Measurements from ENCODE around the gene CLDN1.
A peak's percentile ranks its signal among the peaks of the same experiment; 100 is the strongest.
"Not testable (repeated sequence)": the region's sequence is repeated elsewhere in the genome, so short reads cannot be mapped to it uniquely, and the experiment has no call there.

The CLDN1 gene

DNA sequence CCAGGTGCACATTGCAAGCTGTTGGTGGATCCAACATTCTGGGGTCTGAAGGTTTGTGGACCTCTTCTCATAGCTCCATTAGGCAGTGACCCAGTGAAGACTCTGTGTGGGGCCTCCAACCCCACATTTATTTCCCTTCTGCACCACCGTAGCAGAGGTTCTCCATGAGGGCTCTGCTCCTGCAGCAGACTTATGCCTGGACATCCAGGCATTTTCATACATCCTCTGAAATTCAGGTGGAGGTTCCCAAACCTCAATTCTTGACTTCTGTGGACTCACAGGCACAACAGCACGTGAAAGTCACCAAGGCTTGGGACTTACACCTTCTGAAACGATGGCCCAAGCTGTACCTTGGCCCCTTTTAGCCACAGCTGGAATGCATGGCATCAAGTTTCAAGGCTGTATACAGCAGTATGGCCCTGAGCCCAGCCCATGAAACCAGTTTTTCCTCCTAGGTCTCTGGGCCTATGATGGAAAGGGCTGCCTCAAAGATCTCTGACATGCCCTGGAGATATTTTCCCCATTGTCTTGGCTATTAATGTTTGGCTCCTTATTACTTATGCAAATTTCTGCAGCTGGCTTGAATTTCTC is 30.2 kb downstream of the CLDN1 start:
- no peak for DNase-seq (ENCODE audit: low read depth in 2 of 2)

DNA sequence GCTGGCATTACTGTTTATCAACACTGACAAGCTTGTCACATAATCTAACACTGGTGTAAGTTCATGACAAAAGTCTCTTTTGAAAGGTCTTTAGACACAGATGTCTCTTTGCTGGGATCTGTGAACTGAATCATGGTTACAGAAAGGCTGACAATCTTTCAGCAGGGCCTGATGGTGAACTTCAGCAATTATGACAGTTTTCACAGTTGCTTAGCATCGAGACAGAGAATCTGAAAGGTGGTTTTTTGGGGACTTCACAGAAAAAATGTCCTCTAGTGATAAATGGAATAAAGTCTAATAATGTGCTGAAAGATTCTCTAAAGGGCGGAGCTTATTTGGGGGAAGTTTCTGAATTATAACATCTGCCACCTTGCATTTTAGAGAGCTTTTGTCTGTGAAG is 32.3 kb downstream of the CLDN1 start:
- DNase-seq (ENCODE audit: low read depth in 2 of 2): no peak

DNA sequence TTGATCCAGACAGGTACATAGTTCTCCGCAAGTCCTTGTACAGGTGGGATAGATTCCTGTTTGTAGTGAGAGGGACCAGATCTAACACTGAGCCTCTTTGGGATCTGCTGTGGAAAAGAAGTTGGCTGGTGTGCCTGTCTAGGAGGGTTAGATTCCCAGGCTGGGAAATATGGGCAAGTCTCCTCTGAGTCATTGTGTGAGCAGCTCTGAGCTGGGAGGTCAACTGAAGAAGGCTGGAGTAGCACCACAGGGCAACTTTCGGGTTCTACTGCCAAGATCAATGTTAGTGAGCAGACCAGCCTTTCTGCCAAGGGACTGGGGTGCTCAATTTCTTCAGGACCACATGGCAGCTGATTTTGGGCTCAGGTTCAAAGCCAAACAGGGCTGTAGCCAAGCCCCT is 33.4 kb downstream of the CLDN1 start:
- DNase-seq (ENCODE audit: low read depth in 2 of 2): no peak

DNA sequence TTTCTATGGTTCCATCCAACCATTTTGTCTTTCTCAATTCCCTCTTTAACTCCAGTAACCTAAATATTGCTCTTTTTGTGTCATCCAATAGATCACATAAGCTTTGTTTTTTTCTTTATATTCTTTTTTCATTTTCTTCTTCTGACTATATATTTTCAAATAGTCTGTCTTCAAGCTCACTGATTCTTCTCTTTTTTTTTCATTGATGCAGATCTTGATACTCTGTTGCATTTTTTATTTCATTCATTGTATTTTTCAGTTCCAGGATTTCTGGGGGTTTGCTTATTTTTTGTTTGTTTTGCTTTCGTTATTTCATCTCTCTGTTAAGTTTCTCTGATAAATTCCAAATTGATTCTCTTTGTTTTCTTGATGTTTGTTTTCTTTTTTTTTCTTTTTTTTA is 36.2 kb downstream of the CLDN1 start:
- no peak for DNase-seq (ENCODE audit: low read depth in 2 of 2)

DNA sequence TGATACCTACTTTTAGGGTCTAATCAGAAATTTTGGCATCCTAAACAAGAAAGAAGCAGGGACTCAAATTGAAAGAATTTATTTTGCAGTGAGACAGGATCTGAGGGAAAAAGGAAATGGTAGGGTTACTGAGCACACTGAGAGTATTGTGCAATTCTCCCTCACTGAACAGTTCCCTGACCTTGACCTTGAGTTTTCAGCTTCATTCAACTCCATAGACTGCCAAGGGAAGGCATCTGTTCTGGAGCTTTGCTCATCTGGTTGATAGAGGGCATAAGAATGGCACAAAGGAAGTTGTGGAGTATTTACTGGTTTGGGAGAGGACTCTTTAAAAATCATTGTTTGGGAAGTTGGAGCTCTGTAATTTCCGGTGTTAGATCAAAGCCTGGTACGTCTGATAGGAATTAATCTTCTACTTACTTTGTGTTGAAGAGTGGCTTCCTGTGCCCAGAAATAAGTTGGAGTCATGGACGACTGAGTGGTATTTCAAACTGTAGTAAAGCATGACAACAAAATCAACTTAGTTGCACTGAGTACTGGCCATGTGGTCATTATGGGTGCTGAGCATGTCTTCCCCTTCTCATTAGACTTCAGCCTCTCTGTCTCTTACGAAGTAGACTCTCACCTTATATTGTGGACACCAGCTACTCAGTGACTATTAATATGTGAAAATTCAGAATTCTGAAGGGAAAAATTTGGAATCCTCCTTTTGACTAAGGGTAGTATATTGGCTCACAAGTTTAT is 40.8 kb downstream of the CLDN1 start:
- no peak for DNase-seq (ENCODE audit: low read depth in 2 of 2)

DNA sequence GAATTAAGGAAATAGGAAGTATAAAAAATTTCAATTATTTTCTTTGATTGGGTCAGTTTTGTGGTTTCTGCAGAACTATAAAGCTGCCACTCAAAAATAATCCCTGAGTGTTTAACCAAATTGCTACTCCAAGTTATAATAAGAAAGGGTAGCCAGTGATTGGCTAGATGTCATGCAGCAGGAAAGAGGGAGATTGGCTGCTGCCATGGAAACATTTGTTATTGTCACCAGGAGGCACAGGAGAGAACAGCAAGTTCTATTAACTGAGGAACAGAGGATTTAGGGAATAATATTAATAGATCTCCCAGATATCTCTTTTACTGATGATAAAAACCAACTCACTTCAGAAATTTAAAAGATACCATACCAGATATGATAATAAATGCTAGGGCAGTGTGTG is 42.6 kb downstream of the CLDN1 start:
- DNase-seq (ENCODE audit: low read depth in 2 of 2): no peak

DNA sequence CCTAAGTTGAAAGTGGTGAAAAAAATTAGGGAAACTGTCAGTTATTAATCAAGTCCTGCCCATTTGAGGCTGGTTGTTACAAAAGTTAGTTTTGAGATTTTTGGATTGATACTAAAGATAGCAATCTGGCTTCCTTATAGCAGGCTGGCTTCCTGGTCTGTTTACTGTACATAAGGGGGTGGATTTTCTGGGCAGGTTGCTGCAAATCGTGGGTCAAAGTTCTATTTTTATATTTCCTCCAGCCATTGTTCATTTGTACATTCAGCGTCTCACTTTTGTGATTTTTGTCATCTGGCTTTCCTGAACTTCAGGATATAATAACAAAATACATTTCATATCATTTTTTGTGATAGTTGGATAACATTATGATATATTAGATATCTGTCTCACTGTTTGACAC is 49.5 kb downstream of the CLDN1 start:
- no peak for DNase-seq (ENCODE audit: low read depth in 2 of 2)

DNA sequence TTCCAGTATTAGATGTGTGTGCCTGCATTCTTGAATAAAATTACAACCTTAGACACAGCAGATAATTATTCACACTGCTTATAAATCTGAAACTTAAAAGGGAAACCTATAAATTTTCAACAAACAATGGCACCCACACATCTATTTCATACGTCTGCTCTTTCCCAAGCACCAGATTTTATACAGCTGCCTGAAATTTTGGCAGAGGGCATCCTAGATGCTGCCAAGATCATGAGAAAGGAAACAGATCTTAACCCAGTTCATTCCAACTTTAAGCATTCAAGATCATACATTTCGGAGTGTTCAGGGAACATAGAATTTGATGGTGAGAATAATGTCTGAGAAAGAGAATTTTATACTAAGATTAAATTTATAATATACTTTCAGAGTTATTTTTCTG is 53.1 kb downstream of the CLDN1 start:
- no peak for DNase-seq (ENCODE audit: low read depth in 2 of 2)

DNA sequence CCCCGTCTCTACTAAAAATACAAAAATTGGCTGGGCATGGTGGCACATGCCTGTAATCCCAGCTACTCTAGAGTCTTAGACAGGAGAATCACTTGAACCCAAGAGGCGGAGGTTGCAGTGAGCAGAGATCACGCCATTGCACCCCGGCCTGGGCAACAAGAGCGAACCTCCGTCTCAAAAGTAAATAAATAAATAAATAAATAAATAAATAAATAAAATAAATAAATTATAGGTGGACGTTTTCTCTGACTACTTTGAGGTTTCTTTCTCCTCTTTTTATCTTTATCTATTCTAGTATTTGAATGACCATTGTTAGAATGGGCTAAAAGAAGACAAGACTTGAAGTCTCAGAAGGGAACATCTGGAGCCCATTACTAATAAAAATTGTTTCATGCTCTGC is 54.8 kb downstream of the CLDN1 start:
- not testable (repeated sequence) for DNase-seq (ENCODE audit: low read depth in 2 of 2)

DNA sequence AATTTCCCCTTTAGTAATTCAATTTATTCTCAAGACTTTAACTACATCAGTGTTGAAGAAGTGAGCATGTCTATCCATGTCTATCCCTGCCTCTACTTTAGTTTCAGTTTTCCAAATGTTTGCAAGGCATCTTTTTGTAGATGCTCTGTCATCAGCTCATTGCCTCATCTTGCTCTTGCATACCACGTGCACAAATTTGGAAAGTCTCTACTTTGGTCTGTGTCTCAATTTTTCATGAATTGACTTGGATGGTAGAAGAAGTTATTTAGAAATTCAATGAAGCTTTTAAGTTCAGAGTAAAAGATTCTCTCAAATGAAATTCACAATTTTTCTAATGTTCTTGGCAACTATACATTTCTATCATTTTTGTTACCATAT is 55.3 kb downstream of the CLDN1 start:
- no peak for DNase-seq (ENCODE audit: low read depth in 2 of 2)

DNA sequence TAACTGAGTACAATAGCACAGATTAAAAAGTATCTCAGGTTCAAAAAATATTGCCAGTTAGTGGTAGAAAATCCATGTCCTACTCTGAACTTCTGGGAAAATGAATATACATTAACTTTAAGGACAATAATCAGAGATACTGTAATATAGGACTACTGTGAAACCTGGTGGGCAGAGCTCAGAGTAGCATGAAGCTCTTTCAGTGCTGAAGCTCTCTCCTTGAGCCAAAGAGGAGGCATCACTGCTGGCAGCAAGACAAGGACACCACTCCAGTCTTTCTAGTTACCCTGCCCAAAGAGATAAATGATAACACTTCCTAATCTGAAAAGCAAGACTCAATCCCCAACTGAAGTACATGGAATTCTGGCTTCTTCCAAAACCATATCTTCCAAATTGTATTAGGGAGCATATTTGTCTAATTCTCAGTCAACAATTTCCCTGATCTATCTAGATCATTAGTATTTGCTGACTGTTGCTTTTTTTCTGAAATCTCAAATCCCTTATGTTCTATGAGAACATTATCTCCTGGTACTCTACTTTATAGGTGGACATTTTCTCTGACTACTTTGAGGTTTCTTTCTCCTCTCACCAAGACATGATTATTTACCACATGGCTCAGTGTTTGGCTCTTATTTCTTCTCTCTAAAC is 55.9 kb downstream of the CLDN1 start:
- no peak for DNase-seq (ENCODE audit: low read depth in 2 of 2)

DNA sequence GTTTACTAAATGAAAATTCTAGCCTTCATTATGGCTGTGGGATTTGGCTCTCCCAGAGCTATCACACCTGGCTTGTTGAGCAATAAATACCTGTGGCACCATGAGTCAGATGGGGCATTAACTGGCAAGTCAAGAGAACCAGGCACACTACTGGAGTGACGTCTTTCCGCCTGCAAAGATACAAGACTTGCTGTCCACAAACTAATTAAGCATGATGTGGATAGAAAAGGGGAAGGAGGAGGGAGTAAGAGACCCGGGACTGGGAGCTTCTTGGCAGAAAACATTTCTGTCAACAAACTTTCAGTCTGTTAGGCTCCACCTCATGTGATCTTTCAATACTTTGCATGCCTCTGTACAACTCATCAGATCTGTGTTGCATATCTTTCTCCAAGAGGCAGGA is 56.5 kb downstream of the CLDN1 start:
- DNase-seq (ENCODE audit: low read depth in 2 of 2): peak; percentile 13 to 18

DNA sequence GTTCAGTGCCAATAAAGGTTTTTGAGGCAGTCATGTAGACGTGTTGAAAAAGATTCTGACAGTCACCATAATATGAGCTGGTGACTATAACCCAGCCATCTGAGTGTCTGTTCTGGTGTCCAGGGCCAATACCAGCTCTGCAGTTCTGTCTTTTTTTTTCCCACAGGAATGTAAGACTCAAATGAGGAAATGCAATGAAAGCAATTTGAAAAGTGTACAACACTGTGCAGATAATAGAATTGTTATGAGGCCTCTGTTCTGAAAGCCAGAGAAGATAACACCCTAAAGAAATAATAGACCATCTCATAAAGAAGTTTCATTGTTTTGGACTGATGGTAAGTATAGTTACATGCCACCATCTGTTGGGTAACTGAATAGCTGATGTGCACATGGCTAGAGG is 57.1 kb downstream of the CLDN1 start:
- DNase-seq (ENCODE audit: low read depth in 2 of 2): no peak

DNA sequence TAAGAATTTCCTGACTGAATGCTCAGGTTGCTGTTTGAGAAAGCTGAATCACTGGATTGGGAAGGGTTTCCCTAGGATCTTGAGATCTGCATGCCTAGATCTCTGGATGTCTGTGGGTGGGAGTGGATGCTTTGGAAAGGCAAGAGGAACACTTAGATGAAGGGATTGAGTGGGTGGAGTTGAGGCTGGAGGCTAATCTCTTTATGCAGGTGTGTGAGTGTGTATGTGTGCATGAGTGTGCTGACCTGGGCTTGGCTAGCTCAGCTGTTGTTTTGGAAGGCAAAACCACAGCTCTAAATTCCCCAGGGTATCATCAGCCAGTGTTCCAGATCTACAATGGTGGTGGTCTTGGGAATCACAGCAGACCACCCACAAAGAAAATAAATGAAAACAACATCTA is 60.5 kb downstream of the CLDN1 start:
- DNase-seq (ENCODE audit: low read depth in 2 of 2): no peak

DNA sequence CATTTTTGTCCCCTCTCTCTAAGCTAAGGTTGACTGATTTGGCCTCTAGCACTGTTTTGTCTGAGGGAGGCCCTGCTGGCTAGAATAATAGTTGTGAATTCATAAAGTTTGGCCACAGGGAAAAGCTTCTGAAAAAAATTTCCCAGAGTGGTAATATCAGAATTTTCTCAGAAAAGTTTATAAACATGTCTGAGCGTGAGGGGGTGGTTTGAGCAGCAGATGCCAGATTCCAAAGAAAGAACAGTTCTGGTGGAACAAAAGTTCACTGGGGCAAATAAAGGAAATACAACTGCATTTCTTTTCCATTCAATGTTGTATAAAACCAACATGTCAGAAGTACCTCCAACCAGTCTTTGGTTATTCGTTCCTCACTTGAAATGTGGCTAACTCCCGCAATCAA is 61.2 kb downstream of the CLDN1 start:
- DNase-seq (ENCODE audit: low read depth in 2 of 2): no peak

DNA sequence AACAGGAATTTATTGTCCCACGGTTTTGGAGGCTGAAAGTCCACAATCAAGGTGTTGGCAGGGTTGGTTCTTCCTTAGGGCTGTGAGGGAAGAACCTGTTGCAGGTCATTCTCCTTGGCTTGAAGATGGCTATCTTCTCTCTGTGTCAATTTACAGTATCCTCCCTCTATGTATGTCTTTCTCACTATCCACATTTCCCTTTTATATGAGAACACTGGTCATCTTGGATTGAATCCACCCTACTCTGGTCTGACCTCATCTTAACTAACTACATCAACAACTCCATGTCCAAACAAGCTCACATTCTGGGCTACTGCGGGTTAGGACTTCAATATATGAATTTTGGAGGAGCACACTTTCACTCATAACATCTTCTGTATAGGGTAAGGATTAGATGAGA is 61.9 kb downstream of the CLDN1 start:
- no peak for DNase-seq (ENCODE audit: low read depth in 2 of 2)

DNA sequence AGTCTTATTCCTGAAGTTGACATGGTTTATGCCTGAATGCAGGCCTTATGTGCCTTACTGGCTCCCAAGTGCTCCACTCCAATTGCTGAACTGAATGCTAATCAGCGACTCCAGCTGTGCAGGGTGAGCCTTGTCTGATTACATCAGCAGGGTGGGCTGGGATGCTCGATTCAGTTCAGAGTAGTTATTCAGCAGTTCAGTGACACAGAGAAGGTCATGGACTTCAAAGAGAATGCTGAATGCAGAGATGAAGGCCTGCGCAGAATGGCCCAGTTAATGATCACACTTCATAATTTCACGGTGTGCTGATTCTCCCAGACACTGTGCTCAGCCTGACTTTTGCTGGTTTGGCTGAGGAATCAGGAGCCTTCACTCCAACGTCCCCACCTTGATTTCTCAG is 63.6 kb downstream of the CLDN1 start:
- no peak for DNase-seq (ENCODE audit: low read depth in 2 of 2)

Measured in fibroblast of skin of left quadriceps (primary cell).